Peyer's patch (tissue), 4 donors: ENCODE results near the gene UBR2.
"Not testable (repeated sequence)": the region's sequence is repeated elsewhere in the genome, so short reads cannot be mapped to it uniquely, and the experiment has no call there.

Experiments used
- CTCF ChIP-seq, 6 experiments: fragments of 450-650 bp in 4 of 6; fragments of 200-600 bp in 2 of 6; sonication (generic) in 1 of 6; IDR thresholded peaks; one replicate each; pipeline ENCODE4 v1.5.1; 2017 to 2019; ENCODE audit warnings: antibody characterized with exemption in 6 of 6, mild to moderate bottlenecking in 3 of 6, moderate library complexity in 1 of 6
- POLR2A ChIP-seq, 2 donors: fragments of 450-650 bp; IDR thresholded peaks; one replicate each; pipeline ENCODE4 v1.5.1; 2017; ENCODE audit warnings: antibody characterized with exemption in 2 of 2, mild to moderate bottlenecking in 2 of 2, moderate library complexity in 2 of 2

- not testable (repeated sequence) for TF ChIP-seq CTCF, POLR2A (IDR thresholded peaks at IDR 0.05)
These were observed 110.5 kb downstream of the UBR2 start for GRCh38 chr6:42674368-42674767.
